NCI-H2107 (cell line): ENCODE results near the gene PGAP6.
"Not testable (repeated sequence)": the region's sequence is repeated elsewhere in the genome, so short reads cannot be mapped to it uniquely, and the experiment has no call there.

Experiments used
- DNase-seq: peaks from one replicate; lab custom pipeline; 2025; lab: John Stamatoyannopoulos, UW

Gene PGAP6

GRCh38 chr16:378113-378820, 3.5 kb downstream of the PGAP6 start:
- not testable (repeated sequence) for DNase-seq

GRCh38 chr16:377419-377951, 4.3 kb downstream of the PGAP6 start:
- no peak for DNase-seq

- DNase-seq: no peak
Observed at GRCh38 chr16:376817-377418, 4.9 kb downstream of the PGAP6 start.

- no peak for DNase-seq
Observed at GRCh38 chr16:375927-376816, 5.6 kb downstream of the PGAP6 start.

- no peak for DNase-seq
Observed at GRCh38 chr16:375212-375611, 6.6 kb downstream of the PGAP6 start.

- no peak for DNase-seq
Observed at GRCh38 chr16:374616-374926, 7.2 kb downstream of the PGAP6 start.

- no peak for DNase-seq
Observed at GRCh38 chr16:373848-374615, 7.7 kb downstream of the PGAP6 start.

- DNase-seq: no peak
Observed at GRCh38 chr16:373020-373598, 8.7 kb downstream of the PGAP6 start.

- DNase-seq: no peak
Observed at GRCh38 chr16:372302-372983, 9.3 kb downstream of the PGAP6 start.

GRCh38 chr16:371515-372301, 10.1 kb downstream of the PGAP6 start:
- DNase-seq: peak; percentile 77

- no peak for DNase-seq
Observed at GRCh38 chr16:370979-371514, 10.7 kb downstream of the PGAP6 start.

GRCh38 chr16:370443-370842, 11.3 kb downstream of the PGAP6 start, which contains the start of gene MRPL28:
Gene MRPL28, minus strand, starts transcription at chr16:370538. Its CDS starts 320 bp downstream, at chr16:370218.
- DNase-seq: peak; percentile 87

- no peak for DNase-seq
Observed at GRCh38 chr16:369866-370436, 11.8 kb downstream of the PGAP6 start.

- DNase-seq: no peak
Observed at GRCh38 chr16:369275-369865, 12.4 kb downstream of the PGAP6 start.

GRCh38 chr16:368388-369158, 13.2 kb downstream of the PGAP6 start:
- no peak for DNase-seq

- no peak for DNase-seq
Observed at GRCh38 chr16:367333-367903, 14.4 kb downstream of the PGAP6 start.

GRCh38 chr16:366476-366875, 15.3 kb downstream of the PGAP6 start:
- no peak for DNase-seq
